Testis (tissue), 3 donors: Measurements from ENCODE around the gene SUMF2. TPM values are rescaled to one million over a fixed set of nuclear protein-coding genes. Genes with fewer than 3 reads are reported as not detected.

ENCODE experiments used
- DNase-seq: peaks from one replicate; pipeline ENCODE4 v3.0.0-alpha.2; 2019
- H3K27ac ChIP-seq, 2 donors: fragments of 200-600 bp; sonication (generic); one replicate each; pipeline ENCODE4 v1.5.1; 2019
- H3K27me3 ChIP-seq: fragments of 200-600 bp; sonication (generic); one replicate; pipeline ENCODE4 v1.5.1; 2019
- H3K36me3 ChIP-seq: fragments of 200-600 bp; sonication (generic); one replicate; pipeline ENCODE4 v1.5.1; 2017; ENCODE audit warnings: low read depth; ENCODE audit errors: missing control alignments
- H3K4me1 ChIP-seq: fragments of 200-600 bp; sonication (generic); one replicate; pipeline ENCODE4 v1.5.1; 2019
- H3K4me3 ChIP-seq, 2 donors: fragments of 200-600 bp; sonication (generic); one replicate each; pipeline ENCODE4 v1.5.1; 2017 to 2019
- H3K9me3 ChIP-seq: fragments of 200-600 bp; sonication (generic); one replicate; pipeline ENCODE4 v1.5.1; 2017
- POLR2A ChIP-seq: fragments of 450-650 bp; IDR thresholded peaks from one replicate; pipeline ENCODE4 v1.6.1; 2017; ENCODE audit warnings: antibody characterized with exemption, mild to moderate bottlenecking, moderate library complexity
- WGBS, 2 donors: methylation state at CpG; one replicate each; pipeline ENCODE4 v1.1.5; 2018; 5-methylcytosine and 5-hydroxymethylcytosine counted together
- intact Hi-C: fragments of 100-400 bp; cut with DNase I; formaldehyde crosslinking; loops from one replicate; pipeline ENCODE4 v1.15.1; 2023; ENCODE audit warnings: low total_unique reads
- polyA plus RNA-seq: library from polyadenylated mRNA; stranded (reverse); fragments of 350-450 nt; fragmentation: Illumina TruSeq; extraction: RNeasy Lipid Tissue Mini Kit (QIAGEN cat#74804); gene quantifications from one replicate; pipeline ENCODE4 v1.2.3, GENCODE V29; 2014; ENCODE audit warnings: low read depth, low replicate concordance; ENCODE audit not compliant: insufficient read depth
- total RNA-seq, 2 donors: library from RNA; depleted of rRNA; stranded (reverse); fragments of >200 nt; gene quantifications; one replicate each; pipeline ENCODE4 v1.2.3, GENCODE V29; 2016
- TF ChIP-seq, protein P1 (sequence below), 3 experiments: fragments of 450-650 bp in 2 of 3; fragments of 200-600 bp in 1 of 3; sonication (generic) in 1 of 3; IDR thresholded peaks; one replicate each; pipeline ENCODE4 v1.5.1; 2016 to 2019; ENCODE audit warnings: antibody characterized with exemption in 3 of 3, mild to moderate bottlenecking in 2 of 3, moderate library complexity in 1 of 3

Gene SUMF2
- total and polyA plus RNA-seq, 3 donors from 2014 or later: 83.3 to 107 (median 84.8) TPM

DNA sequence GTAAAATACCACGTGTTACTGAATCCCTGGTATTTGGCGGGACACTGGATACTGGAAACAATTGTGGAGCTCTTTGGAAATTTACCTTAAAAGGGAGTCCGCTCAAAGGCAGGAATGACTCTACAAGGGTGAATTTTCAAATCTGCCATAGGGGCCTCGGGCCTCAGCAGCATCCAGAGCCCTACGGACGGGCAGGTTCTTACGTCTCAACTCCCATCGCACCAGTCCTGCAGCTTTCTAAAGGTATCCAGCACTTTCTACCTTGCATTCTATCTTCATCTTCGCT is 13.1 kb upstream of the SUMF2 start:
- WGBS, 2 donors: 0 to 1% methylated on average over 9 of the region's 9 CpGs
- Histone ChIP-seq H3K27ac (peak overlapping the region; percentile 88 to 91), H3K36me3 (no peaks in the 10 kb centered on the region), H3K4me1 (peaks cover 34% of the 10 kb centered on the region), H3K9me3 (no peaks in the 10 kb centered on the region), H3K27me3 (no peaks in the 10 kb centered on the region), H3K4me3 (peak overlapping the region; percentile 78 to 95)
- TF ChIP-seq, protein P1, sequence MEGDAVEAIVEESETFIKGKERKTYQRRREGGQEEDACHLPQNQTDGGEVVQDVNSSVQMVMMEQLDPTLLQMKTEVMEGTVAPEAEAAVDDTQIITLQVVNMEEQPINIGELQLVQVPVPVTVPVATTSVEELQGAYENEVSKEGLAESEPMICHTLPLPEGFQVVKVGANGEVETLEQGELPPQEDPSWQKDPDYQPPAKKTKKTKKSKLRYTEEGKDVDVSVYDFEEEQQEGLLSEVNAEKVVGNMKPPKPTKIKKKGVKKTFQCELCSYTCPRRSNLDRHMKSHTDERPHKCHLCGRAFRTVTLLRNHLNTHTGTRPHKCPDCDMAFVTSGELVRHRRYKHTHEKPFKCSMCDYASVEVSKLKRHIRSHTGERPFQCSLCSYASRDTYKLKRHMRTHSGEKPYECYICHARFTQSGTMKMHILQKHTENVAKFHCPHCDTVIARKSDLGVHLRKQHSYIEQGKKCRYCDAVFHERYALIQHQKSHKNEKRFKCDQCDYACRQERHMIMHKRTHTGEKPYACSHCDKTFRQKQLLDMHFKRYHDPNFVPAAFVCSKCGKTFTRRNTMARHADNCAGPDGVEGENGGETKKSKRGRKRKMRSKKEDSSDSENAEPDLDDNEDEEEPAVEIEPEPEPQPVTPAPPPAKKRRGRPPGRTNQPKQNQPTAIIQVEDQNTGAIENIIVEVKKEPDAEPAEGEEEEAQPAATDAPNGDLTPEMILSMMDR (IDR thresholded peaks at IDR 0.05): no peak
- TF ChIP-seq POLR2A: no peak
- DNase-seq: no peak
- intact Hi-C loops: no loop called here

DNA sequence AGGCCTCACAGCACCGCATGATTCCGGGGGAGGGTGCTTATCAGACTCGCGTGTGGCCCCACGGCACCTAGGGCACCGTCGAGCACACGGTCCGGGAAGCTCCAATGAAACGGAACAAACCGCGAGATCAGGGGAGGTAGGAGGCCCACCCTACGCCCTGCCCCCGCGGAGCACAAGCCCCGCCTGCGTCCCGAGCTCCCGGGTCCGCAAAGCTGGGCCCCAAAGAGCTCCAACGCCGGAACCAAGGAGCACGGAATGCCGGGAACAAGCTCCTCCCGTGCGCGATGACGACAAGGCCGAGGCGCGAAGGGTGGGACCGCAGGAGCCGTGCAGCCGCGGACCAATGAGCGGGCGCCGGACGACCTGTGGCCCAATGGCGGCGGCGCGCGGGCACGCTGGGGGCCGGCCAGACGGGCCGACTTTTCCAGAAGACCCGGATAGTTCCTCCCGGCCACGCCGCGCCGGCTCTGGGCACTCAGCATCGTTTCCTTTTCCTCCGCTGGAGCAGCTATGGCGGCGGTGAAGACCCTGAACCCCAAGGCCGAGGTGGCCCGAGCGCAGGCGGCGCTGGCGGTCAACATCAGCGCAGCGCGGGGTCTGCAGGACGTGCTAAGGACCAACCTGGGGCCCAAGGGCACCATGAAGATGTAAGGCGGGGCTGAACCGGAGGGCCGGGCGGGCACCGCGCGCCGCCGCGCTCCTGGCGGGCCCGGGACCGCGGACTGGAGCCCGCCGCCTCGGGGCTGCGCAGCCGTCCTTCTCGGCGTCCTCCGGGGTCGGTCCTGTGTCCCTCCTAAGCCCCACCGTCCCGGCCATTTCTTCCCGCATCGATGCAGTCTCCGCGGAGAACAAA is 12.5 kb upstream of the SUMF2 start, which contains the start of the genes CCT6A and PSPH:
CCT6A (plus strand) TSS at position 427 of the 853 bp plus-strand sequence; CDS start at position 511, 84 bp downstream.
PSPH (minus strand) TSS at position 106 of the 853 bp plus-strand sequence. CDS start 30,232 bp downstream, outside the sequence.
- Histone ChIP-seq H3K4me3 (peak within 1 kb of the TSS; percentile 78 to 95), H3K4me1 (peaks cover 28% of the 10 kb centered on the region), H3K27me3 (no peaks in the 10 kb centered on the region), H3K9me3 (no peaks in the 10 kb centered on the region), H3K27ac (peak within 1 kb of the TSS; percentile 88 to 91), H3K36me3 (no peaks in the 10 kb centered on the region)
- peak; percentile 99 for DNase-seq
- TF ChIP-seq, protein P1 (IDR thresholded peaks at IDR 0.05): no peak
- TF ChIP-seq POLR2A: peak; percentile 15
- WGBS, 2 donors: 0% methylated on average over 2 to 45 of the region's 97 CpGs
- intact Hi-C loops: no loop called here

- no peaks in the 10 kb centered on the region for H3K9me3 ChIP-seq
- H3K36me3 ChIP-seq: no peaks in the 10 kb centered on the region
- H3K4me1 ChIP-seq: peaks cover 15% of the 10 kb centered on the region
- no peak overlapping the region for H3K4me3 ChIP-seq
- WGBS, 2 donors: 77 to 83% methylated on average over 9 of the region's 9 CpGs
- H3K27me3 ChIP-seq: no peaks in the 10 kb centered on the region
- no peak for DNase-seq
- TF ChIP-seq POLR2A: no peak
- TF ChIP-seq, protein P1 (IDR thresholded peaks at IDR 0.05): no peak
- intact Hi-C loops: no loop called here
- H3K27ac ChIP-seq: peak overlapping the region in 1 of 2 donors; percentile 9
Measured at GRCh38 chr7:56053379-56053778, 10.7 kb upstream of the SUMF2 start.

DNA sequence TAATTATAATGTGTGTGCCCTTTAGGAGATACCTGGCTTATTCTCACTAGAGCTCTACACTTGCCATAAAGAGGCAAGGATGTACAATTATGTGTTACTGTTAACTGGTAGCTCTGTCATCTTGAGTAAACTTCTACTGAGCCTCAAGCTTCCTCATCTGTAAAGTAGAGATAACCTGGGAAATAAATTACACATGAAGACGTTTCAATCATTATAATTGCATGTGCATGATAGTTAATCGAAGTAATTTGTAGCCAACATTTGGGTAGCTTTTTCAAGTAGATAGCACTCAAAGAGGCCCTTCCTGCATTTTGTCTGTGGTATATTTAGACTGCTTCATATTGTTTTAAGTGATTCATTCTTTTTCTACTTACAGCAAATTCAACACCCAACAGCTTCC is 10.1 kb upstream of the SUMF2 start:
- 80 to 82% methylated on average over 2 of the region's 2 CpGs for WGBS, 2 donors
- Histone ChIP-seq H3K4me3 (no peak overlapping the region), H3K36me3 (no peaks in the 10 kb centered on the region), H3K9me3 (no peaks in the 10 kb centered on the region), H3K27ac (no peak overlapping the region), H3K27me3 (no peaks in the 10 kb centered on the region), H3K4me1 (peaks cover 15% of the 10 kb centered on the region)
- DNase-seq: no peak
- TF ChIP-seq, protein P1 (IDR thresholded peaks at IDR 0.05): no peak
- TF ChIP-seq POLR2A: no peak
- intact Hi-C loops: no loop called here
